Urothelium cell line (cell line): ENCODE measurements around the gene ZNF579.
A peak's percentile ranks its signal among the peaks of the same experiment; 100 is the strongest.

Experiments used
- DNase-seq: peaks from one replicate; pipeline ENCODE4 v3.0.0; 2011; ENCODE audit warnings: low spot score, mixed read lengths
- FAIRE-seq: peaks from 2 replicates; lab custom pipeline; 2011; peaks lifted over from hg19 to GRCh38; lab: Jason Lieb, UNC

Gene ZNF579

GRCh38 chr19:55580628-55581144 is at the start of gene ZNF579:
Gene ZNF579, minus strand, starts transcription at chr19:55580848. Its CDS starts 1,209 bp downstream, at chr19:55579639.
- peak; percentile 76 for FAIRE-seq
- DNase-seq: peak; percentile 81

GRCh38 chr19:55626350-55626749 is 45.7 kb upstream of the ZNF579 start:
- FAIRE-seq: no peak
- no peak for DNase-seq

DNA sequence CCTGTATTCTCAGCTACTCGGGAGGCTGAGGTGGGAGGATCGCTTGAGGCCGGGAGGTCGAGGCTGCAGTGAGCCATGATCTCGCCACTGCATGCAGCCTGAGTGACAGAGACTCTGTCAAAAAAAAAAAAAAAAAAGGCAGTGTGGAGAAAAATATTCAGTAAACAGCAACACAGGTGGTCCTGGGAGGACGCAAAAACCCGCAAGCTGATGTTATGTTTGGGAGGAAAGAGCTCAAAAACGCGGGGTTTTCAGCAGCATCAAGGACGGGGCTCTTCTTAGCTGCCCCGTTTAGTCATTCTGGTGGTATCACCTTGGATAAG is 44.3 kb upstream of the ZNF579 start:
- no peak for FAIRE-seq
- no peak for DNase-seq

DNA sequence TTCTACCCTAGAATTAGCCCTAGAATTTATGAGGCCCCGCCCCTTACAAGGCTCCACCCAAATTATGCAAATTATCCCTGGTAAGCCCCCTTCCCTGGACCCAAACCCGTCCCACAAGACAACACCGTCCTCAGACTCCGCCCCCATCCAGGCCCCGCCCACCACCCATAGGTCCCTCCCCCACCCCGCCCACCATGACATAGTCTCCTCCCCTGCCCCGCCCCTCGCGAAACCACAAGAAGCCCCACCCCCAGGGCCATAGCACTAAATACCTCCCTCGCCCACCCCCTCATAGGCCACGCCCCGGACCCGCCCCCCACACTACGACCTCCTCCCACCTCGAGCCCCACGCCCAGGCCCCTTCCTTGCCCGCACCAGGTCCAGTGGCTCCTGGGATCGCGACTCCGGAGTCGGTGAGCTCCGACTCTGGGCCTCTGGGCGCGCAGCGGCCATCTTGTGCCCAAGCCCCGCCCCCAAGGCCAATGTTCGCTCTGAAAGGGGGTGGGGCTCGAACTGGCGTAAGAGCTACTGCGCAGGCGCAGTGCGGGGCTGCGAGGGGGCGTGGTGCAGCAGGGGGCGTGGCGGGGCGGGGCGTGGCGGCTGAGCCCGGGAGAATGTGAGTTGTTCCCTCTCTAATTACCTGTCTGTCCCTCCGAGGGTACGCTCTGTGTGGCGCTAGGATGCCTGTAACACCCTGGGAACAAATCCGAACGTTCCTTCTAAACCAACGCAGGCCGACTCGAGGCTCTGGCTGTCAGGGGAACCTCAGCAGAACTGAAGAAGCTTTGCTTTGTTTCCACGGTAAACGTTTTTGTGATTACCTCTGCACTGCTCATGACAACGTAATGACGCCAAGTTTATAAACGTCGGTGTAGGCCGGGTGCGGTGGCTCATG is 43.7 kb upstream of the ZNF579 start, which contains the start of gene ZNF784:
Gene ZNF784 (minus strand): TSS at position 458 of the 895 bp plus-strand sequence. CDS start 5 bp downstream, at position 453.
- FAIRE-seq (peak; percentile 91), DNase-seq (peak; percentile 91)

DNA sequence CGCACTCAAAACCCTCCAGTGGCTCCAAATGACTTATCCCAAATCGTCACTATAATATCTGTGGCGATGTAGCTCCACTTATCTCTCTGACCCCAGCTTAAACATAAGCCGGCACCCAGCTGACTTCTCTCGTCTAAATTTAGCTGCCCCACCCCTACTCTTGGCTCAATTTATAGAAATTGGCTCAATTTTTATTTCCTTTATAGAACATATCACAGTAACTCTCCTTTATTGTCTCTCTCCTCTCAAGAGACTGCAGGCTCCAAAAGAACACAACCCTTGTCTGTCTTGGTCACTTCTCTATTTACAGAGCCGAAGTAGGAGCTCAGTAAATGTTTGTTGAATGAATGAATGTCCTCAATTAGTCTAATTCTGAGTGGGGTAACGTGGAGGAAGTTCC is 42.9 kb upstream of the ZNF579 start:
- no peak for DNase-seq
- FAIRE-seq: no peak

DNA sequence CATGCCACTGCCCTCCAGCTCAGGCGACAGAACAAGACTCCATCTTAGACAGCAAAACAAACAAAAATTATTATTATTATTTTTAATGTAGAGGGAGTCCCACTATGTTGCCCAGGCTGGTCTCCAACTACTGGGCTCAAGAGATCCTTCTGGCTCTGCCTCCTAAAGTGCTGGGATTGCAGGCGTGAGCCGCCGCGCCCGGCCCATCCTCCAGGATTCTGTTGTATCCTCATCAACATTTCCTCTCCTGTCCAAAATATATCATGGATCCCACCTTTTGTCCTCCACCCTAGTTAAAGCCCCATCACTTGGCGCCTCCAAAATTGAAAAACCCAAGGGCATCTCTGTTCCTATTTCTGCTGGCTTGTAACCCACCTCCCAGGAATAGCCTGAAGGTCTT is 42.5 kb upstream of the ZNF579 start:
- FAIRE-seq (no peak), DNase-seq (no peak)

- FAIRE-seq (no peak), DNase-seq (no peak)
Observed at GRCh38 chr19:55622242-55622969, 41.8 kb upstream of the ZNF579 start.

- DNase-seq (no peak), FAIRE-seq (no peak)
Observed at GRCh38 chr19:55621673-55622231, 41.1 kb upstream of the ZNF579 start.

- FAIRE-seq (no peak), DNase-seq (no peak)
Observed at GRCh38 chr19:55621205-55621672, 40.6 kb upstream of the ZNF579 start.

DNA sequence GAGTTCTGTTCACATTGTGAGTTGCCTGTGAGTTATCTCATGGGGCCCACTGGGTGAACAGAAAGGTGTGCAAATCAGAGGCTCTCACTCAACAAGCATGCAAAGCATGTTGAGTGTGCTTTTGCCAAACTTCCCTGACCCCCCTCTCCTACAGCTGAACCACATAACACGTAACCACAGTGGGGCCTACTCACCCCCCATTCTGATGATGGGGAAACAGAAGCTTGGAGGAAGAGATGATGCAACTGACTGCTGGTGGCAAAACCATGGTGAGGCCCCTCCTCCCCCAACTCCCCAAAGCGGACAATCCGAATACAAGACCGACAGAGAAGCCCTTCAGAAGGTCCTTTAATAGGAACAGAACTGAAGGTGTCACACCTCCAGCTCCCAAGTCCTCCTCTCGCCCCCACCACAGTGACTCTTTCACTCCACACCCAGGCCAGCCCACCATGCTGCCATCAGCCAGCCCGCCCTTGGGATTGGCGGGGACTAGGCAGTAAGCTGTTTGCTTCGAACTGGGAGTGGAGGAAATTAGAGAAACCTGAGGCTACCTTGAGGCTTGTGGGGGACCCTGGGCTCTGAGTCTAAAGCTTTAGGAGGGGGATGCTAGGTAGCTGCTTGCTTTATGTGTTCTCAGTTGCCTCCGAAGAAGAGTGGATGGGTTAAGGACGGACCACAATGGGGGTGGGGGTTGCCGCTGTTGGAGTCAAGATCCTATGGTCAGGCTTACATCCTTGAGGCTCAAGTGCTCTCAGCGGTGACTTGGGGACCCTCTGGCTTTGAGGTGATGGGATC is 40.0 kb upstream of the ZNF579 start:
- DNase-seq: no peak
- no peak for FAIRE-seq

GRCh38 chr19:55619286-55619685 is 38.6 kb upstream of the ZNF579 start:
- FAIRE-seq: no peak

DNA sequence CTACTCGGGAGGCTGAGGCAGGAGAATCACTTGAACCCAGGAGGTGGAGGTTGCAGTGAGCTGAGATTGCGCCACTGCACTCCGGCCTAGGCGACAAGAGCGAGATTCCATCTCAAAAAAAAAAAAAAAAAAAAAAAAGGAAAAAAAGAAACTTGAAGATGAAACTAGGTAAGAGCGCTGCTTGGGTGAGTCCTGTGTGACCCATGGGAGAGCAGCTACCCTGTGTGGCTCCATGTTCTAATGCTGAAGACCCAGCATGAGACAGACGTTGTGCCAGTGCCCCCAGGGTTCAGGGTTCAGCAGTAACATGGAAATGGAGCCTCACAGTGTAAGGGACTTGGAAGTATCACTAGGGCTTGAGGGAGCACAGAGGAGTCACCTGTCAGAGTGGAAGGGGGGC is 37.8 kb upstream of the ZNF579 start:
- FAIRE-seq (no peak), DNase-seq (no peak)

More at GRCh38 chr19:55619286-55619685, 38.6 kb upstream of the ZNF579 start:
- DNase-seq: no peak

DNA sequence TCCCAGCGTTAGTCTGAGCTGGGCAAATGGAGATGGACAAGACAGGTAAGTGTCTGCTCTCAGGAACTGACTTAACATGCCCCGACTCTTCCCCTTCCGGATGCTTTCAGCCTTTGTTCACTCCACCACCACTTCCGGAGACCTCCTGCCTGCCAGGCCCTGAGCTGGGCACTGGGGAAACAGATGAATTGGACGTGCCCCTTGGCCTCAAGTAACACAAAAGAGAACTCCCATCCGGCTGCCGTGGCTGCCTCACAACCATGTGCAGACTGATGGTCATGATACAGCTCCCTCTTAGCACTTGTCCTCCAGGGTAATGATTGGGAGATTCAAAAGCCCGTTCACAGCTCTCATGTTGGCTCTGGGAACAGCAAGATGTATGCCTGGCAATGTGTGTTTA is 36.8 kb upstream of the ZNF579 start:
- DNase-seq: no peak
- no peak for FAIRE-seq

GRCh38 chr19:55616395-55616875 is 35.8 kb upstream of the ZNF579 start:
- FAIRE-seq (no peak), DNase-seq (no peak)

DNA sequence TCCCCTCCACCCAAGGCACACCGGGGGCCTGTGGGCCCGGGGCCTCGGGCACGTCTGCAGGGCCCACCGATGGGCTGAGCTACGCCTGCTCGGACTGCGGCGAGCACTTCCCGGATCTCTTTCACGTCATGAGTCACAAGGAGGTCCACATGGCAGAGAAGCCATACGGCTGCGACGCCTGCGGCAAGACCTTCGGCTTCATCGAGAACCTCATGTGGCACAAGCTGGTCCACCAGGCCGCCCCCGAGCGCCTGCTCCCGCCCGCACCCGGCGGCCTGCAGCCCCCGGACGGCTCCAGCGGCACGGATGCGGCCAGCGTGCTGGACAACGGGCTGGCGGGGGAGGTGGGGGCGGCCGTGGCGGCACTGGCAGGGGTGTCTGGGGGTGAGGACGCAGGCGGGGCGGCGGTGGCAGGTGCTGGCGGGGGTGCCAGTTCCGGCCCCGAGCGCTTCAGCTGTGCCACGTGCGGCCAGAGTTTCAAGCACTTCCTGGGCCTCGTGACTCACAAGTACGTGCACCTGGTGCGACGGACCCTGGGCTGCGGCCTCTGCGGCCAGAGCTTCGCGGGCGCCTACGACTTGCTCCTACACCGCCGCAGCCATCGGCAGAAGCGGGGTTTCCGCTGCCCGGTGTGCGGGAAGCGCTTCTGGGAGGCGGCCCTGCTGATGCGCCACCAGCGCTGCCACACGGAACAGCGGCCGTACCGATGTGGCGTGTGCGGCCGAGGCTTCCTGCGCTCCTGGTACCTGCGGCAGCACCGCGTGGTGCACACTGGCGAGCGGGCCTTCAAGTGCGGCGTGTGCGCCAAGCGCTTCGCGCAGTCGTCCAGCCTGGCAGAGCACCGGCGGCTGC is 35.1 kb upstream of the ZNF579 start:
- FAIRE-seq (no peak), DNase-seq (no peak)

DNA sequence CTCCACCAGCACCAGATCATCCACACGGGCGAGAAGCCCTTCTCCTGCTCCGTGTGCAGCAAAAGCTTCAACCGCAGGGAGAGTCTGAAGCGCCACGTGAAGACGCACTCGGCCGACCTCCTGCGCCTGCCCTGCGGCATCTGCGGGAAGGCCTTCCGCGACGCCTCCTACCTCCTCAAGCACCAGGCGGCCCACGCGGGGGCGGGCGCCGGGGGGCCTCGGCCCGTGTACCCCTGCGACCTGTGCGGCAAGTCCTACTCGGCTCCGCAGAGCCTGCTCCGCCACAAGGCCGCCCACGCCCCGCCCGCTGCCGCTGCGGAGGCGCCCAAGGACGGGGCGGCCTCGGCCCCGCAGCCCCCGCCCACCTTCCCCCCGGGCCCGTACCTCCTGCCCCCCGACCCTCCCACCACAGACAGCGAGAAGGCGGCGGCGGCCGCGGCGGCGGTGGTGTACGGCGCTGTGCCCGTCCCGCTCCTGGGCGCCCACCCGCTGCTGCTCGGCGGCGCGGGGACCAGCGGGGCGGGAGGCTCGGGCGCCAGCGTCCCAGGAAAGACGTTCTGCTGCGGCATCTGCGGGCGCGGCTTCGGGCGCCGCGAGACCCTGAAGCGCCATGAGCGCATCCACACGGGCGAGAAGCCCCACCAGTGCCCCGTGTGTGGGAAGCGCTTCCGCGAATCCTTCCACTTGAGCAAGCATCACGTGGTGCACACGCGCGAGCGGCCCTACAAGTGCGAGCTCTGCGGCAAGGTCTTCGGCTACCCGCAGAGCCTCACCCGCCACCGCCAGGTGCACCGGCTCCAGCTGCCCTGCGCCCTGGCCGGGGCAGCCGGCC is 34.3 kb upstream of the ZNF579 start:
- no peak for DNase-seq
- no peak for FAIRE-seq

GRCh38 chr19:55613930-55614710 is 33.5 kb upstream of the ZNF579 start:
- DNase-seq: no peak
- FAIRE-seq: no peak

DNA sequence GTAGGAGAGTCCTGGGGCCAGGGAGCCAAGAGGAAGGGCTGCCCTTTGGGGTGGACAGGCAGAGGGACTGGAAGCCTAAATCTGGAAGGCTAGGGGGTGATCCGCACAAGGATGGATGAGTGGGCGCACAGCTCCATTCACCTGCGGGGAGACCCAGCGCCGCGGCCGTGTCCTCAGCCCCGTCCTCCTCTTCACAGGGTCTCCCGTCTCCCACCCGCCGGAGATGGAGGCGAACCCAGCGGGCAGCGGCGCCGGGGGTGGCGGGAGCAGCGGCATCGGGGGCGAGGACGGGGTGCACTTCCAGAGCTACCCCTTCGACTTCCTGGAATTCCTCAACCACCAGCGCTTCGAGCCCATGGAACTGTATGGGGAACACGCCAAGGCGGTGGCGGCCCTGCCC is 32.7 kb upstream of the ZNF579 start:
- FAIRE-seq (no peak), DNase-seq (no peak)
